Ascending aorta (tissue), 2 donors: ENCODE measurements around the gene CD274. TPM values are rescaled to one million over a fixed set of nuclear protein-coding genes. Genes with fewer than 3 reads are reported as not detected.

Experiments used
- DNase-seq, 2 donors: peaks; one replicate each; pipeline ENCODE4 v3.0.0-alpha.2; 2019; ENCODE audit warnings: low spot score in 2 of 2
- H3K27ac ChIP-seq, 2 donors: fragments of 200-600 bp; sonication (generic); one replicate each; pipeline ENCODE4 v1.5.1; 2016 to 2017; ENCODE audit warnings: mild to moderate bottlenecking in 1 of 2
- H3K27me3 ChIP-seq: fragments of 200-600 bp; sonication (generic); one replicate; pipeline ENCODE4 v1.5.1; 2017
- H3K36me3 ChIP-seq, 2 donors: fragments of 200-600 bp; sonication (generic); one replicate each; pipeline ENCODE4 v1.5.1; 2016
- H3K4me1 ChIP-seq, 2 donors: fragments of 200-600 bp; sonication (generic); one replicate each; pipeline ENCODE4 v1.5.1; 2016 to 2017; ENCODE audit warnings: mild to moderate bottlenecking in 1 of 2
- H3K4me3 ChIP-seq, 2 donors: fragments of 200-600 bp; sonication (generic); one replicate each; pipeline ENCODE4 v1.5.1; 2016 to 2017; ENCODE audit warnings: mild to moderate bottlenecking in 1 of 2
- H3K9me3 ChIP-seq, 2 donors: fragments of 200-600 bp; sonication (generic); one replicate each; pipeline ENCODE4 v1.5.1; 2016
- intact Hi-C: fragments of 100-400 bp; cut with DNase I; formaldehyde crosslinking; loops from one replicate; pipeline ENCODE4 v1.15.1; 2023
- total RNA-seq: library from RNA; depleted of rRNA; stranded (reverse); fragments of >200 nt; gene quantifications from one replicate; pipeline ENCODE4 v1.1.0, GENCODE V29; 2016
- TF ChIP-seq, protein P1 (sequence below), 3 experiments: fragments of 200-600 bp in 2 of 3; fragments of 450-650 bp in 1 of 3; sonication (generic) in 2 of 3; IDR thresholded peaks; one replicate each; pipeline ENCODE4 v1.5.1; 2016 to 2019; ENCODE audit warnings: antibody characterized with exemption in 3 of 3, mild to moderate bottlenecking in 1 of 3, moderate library complexity in 1 of 3

The CD274 gene
- total RNA-seq, 1 donor from 2014 or later = 23.8 TPM

DNA sequence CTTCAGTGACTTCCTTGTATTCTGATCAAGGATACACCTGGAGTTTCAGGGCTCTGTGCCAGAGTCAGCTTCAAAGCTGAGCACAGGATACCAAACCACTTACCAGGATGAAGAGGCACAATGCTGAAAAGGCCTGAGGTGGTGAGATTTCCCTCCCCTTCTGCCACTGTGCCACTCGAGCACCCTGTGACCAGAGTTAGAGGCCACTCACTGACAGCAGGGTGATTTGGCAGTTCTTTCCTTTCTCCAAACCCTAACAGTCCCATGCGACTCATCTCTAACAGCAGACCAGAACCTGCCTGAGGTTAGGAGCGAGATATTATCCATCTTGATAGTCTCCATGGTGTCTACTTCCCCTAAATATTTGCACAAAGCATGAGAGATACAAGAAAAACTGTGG is 14.4 kb upstream of the CD274 start:
- peaks cover 0 to 9% of the 10 kb centered on the region in 2 donors for H3K4me1 ChIP-seq
- intact Hi-C loops = loop anchor here (5.0 to 10.0 kb wide), 7 partner anchors 156 to 1911 kb away; partner anchors contain the start of genes AK3, JAK2, PLPP6 and RFX3
- H3K36me3 ChIP-seq = peaks cover 0 to 3% of the 10 kb centered on the region in 2 donors
- no peaks in the 10 kb centered on the region for H3K27me3 ChIP-seq
- H3K4me3 ChIP-seq = no peak overlapping the region
- no peaks in the 10 kb centered on the region for H3K9me3 ChIP-seq
- TF ChIP-seq, protein P1, sequence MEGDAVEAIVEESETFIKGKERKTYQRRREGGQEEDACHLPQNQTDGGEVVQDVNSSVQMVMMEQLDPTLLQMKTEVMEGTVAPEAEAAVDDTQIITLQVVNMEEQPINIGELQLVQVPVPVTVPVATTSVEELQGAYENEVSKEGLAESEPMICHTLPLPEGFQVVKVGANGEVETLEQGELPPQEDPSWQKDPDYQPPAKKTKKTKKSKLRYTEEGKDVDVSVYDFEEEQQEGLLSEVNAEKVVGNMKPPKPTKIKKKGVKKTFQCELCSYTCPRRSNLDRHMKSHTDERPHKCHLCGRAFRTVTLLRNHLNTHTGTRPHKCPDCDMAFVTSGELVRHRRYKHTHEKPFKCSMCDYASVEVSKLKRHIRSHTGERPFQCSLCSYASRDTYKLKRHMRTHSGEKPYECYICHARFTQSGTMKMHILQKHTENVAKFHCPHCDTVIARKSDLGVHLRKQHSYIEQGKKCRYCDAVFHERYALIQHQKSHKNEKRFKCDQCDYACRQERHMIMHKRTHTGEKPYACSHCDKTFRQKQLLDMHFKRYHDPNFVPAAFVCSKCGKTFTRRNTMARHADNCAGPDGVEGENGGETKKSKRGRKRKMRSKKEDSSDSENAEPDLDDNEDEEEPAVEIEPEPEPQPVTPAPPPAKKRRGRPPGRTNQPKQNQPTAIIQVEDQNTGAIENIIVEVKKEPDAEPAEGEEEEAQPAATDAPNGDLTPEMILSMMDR (IDR thresholded peaks at IDR 0.05) = no peak
- H3K27ac ChIP-seq = no peak overlapping the region
- DNase-seq = no peak

DNA sequence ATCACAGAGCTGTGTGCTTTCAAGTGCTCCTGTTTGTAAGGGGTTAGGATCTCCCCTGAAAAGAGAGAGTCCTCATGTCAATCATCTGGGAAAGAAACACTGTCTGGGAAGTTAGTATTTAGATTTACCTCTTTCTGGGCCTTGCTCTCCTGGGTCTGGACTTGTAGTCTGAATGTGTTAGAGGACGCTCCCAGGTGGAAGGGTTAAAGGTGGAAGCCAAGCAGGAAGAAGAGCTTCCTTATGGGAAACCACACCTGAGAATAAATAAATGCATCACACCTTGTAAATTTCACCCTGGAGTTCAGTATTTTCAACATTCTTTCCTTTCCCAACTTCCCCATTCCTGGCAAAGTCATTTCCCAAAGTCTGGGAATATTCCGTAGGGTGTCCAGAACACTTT is 13.9 kb upstream of the CD274 start:
- no peaks in the 10 kb centered on the region for H3K27me3 ChIP-seq
- DNase-seq = no peak
- no peaks in the 10 kb centered on the region for H3K9me3 ChIP-seq
- H3K4me1 ChIP-seq = peaks cover 0 to 9% of the 10 kb centered on the region in 2 donors
- H3K27ac ChIP-seq = peak overlapping the region; percentile 91 to 93
- H3K36me3 ChIP-seq = peaks cover 0 to 3% of the 10 kb centered on the region in 2 donors
- no peak overlapping the region for H3K4me3 ChIP-seq
- TF ChIP-seq, protein P1 (IDR thresholded peaks at IDR 0.05) = no peak
- intact Hi-C loops = loop anchor here (5.0 to 10.0 kb wide), 7 partner anchors 156 to 1912 kb away; partner anchors contain the start of genes AK3, JAK2, PLPP6 and RFX3

DNA sequence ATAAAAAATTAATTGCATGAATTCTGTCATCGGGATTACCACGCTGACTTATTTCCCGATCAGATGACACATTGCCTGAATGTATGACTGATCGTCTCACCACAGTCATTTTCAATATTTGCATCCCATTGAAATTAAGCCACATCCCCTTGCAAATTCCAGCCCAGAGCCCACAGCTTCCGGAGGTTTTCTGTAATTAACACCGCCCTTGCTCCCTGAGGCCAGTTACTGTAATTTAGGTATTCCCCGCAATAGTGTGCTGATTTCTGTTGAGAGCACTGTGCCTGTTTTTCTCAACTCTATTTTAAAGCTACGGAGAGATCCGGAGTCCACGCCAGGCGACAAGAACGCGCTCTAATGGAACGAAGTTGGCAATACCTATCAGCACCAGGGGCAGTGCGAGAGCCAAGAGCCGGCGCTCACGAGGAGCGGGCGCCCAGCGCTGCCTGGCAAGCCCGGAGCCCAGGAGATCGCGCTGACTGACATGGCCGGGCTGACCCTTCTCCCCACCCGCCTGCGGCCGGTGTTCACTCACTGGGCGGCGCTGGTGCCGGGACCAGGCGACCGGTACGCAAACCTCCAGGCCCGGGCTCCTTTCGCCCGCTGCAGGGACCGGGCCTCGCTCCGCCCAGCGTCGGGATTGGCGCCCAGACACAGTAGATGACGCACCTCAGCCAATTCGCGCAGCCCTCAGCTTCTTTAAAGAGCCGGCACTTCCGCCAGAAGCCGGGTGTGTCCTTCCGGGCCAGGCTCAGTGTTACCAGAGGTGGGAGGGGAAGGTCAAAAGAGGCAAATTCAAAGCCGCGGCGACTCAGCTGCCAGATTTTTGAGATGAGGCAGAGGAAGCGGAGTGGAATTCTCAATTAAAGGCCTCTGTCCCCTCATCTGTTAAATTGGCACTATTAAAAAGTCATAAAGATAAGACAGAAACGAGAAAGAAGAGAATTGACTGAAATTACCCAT is 12.8 kb upstream of the CD274 start, which contains the start of gene PLGRKT:
PLGRKT (minus strand) TSS at position 672 of the 963 bp plus-strand sequence. CDS start 5,948 bp downstream, outside the sequence.
- no peaks in the 10 kb centered on the region for H3K9me3 ChIP-seq
- H3K27ac ChIP-seq = peak within 1 kb of the TSS; percentile 91 to 93
- TF ChIP-seq, protein P1 (IDR thresholded peaks at IDR 0.05) = peak in 2 of 3 experiments; percentile 25 to 39
- no peaks in the 10 kb centered on the region for H3K27me3 ChIP-seq
- intact Hi-C loops = loop anchor here (1.0 to 10.0 kb wide), 8 partner anchors 13 to 1913 kb away; partner anchors contain the start of genes AK3, CD274, JAK2 and PLPP6
- peaks cover 0 to 3% of the 10 kb centered on the region in 2 donors for H3K36me3 ChIP-seq
- peaks cover 0 to 9% of the 10 kb centered on the region in 2 donors for H3K4me1 ChIP-seq
- peak within 1 kb of the TSS; percentile 75 to 77 for H3K4me3 ChIP-seq
- DNase-seq = peak; percentile 85 to 98

DNA sequence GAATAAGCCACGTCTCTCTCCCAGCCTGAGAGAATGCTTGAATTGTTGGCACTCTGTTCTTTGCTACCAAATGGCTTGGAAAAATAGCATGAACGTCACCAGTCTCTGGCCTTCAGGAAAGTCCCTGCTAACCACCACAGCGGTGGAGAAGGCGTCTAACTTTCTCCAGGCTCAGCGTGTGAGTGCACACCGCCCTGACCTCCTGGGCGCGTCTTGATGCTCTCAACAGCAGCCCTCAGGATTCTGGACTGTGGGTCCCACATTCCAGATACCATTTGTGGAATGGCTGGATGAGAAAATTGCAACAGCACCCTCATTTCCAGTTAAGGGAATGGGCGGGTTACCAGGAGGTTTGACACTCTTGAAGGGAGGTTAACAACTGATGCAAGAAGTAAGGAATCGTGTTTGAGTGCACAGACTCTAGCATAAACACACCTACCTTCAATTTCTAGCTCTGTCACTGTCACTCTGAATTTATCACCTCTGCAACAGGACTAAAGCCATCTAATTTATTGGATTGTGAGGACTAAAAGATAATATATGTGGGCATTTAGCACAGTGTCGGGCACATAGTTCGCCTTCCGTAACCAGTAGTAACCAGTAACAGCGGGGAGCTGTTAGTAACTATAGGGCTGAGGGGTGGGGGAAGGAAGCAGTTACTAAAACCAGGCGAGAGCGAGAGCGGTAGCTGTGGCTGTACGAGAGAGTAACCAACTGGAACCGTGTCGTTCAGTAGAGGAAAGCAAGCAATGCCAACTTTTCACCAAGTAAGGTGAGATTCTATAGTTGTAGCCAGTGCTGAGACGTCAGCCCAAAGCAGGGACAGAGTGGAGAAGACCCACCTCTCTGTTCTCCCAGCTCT is 11.8 kb upstream of the CD274 start:
- Histone ChIP-seq H3K4me3 (peak overlapping the region; percentile 75 to 77), H3K27me3 (no peaks in the 10 kb centered on the region), H3K9me3 (no peaks in the 10 kb centered on the region), H3K4me1 (peaks cover 0 to 9% of the 10 kb centered on the region in 2 donors), H3K27ac (peak overlapping the region; percentile 91 to 93), H3K36me3 (peaks cover 0 to 3% of the 10 kb centered on the region in 2 donors)
- DNase-seq = no peak
- TF ChIP-seq, protein P1 (IDR thresholded peaks at IDR 0.05) = no peak
- intact Hi-C loops = loop anchor here (5.0 to 10.0 kb wide), 7 partner anchors 154 to 1914 kb away; partner anchors contain the start of genes AK3, JAK2, PLPP6 and RFX3

DNA sequence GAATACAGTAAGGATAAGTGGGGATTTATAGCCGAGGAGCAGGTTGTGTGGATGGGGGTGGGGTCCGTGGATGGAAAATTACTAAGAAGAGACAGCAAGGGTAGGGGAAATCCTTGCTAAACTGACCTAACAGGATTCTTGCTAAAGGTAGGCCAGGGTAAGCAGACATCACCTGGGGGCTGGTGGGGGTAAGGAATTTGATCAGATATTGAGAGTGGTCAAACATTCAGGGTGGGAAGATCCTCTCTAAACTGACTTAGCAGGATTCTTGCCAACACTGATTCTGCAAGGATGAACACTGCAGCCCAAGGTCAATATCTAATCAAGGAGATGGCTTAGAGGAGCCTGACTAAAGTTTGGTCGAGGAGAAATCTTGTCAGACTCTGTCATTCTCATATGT is 9.9 kb upstream of the CD274 start:
- Histone ChIP-seq H3K4me3 (no peak overlapping the region), H3K4me1 (peaks cover 0 to 9% of the 10 kb centered on the region in 2 donors), H3K27ac (no peak overlapping the region), H3K36me3 (no peaks in the 10 kb centered on the region), H3K27me3 (no peaks in the 10 kb centered on the region), H3K9me3 (no peaks in the 10 kb centered on the region)
- TF ChIP-seq, protein P1 (IDR thresholded peaks at IDR 0.05) = no peak
- intact Hi-C loops = no loop called here
- no peak for DNase-seq
